Left ventricle myocardium superior (tissue), 1 donor: ENCODE results near the gene PROSER2. TPM values are rescaled to one million over a fixed set of nuclear protein-coding genes. Genes with fewer than 3 reads are reported as not detected.

Experiments
- ATAC-seq: fragments of 200-7000 bp; cut with Tn5 transposase; one replicate; pipeline ENCODE4 v1.9.1; 2020; ENCODE audit warnings: mild to moderate bottlenecking, moderate library complexity
- DNase-seq: peaks from one replicate; pipeline ENCODE4 v3.0.0-alpha.2; 2020
- intact Hi-C: fragments of 100-400 bp; cut with micrococcal nuclease; formaldehyde crosslinking; loops from one replicate; pipeline ENCODE4 v1.11.0; 2022
- total RNA-seq: library from RNA; stranded (reverse); fragmentation: NEBNext Ultra II Directional; extraction: Animal tissue kit (Norgen Biotek cat#: 25700); gene quantifications from one replicate; pipeline ENCODE4 v1.2.1, GENCODE V29; 2021
- donor health status: DM: no; HTN: yes; CAD: no; lungs with severe emphysema.

The PROSER2 gene
- total RNA-seq, 1 donor from 2014 or later: 1.1 TPM

- intact Hi-C loops: no loop called here
- no peak for DNase-seq
- no peak for ATAC-seq
Observed at GRCh38 chr10:11861341-11861740, 38.2 kb downstream of the PROSER2 start.

- intact Hi-C loops: no loop called here
- ATAC-seq: no peak
- no peak for DNase-seq
Observed at GRCh38 chr10:11861811-11862428, 38.8 kb downstream of the PROSER2 start.

GRCh38 chr10:11863353-11864109 is 40.4 kb downstream of the PROSER2 start:
- intact Hi-C loops: no loop called here
- ATAC-seq: no peak
- DNase-seq: no peak

- ATAC-seq: no peak
- intact Hi-C loops: no loop called here
- DNase-seq: no peak
Observed at GRCh38 chr10:11864727-11865126, 41.6 kb downstream of the PROSER2 start.

GRCh38 chr10:11865561-11865960 is 42.4 kb downstream of the PROSER2 start:
- ATAC-seq: no peak
- intact Hi-C loops: no loop called here
- no peak for DNase-seq

GRCh38 chr10:11866199-11866925 is 43.2 kb downstream of the PROSER2 start:
- DNase-seq (no peak), ATAC-seq (no peak)
- intact Hi-C loops: no loop called here

GRCh38 chr10:11869219-11869618 is 46.1 kb downstream of the PROSER2 start:
- intact Hi-C loops: no loop called here
- ATAC-seq (no peak), DNase-seq (no peak)

- peak; percentile 52 for ATAC-seq
- no peak for DNase-seq
- intact Hi-C loops: no loop called here
Observed at GRCh38 chr10:11869743-11870460, 46.7 kb downstream of the PROSER2 start.

GRCh38 chr10:11870461-11870780 is 47.3 kb downstream of the PROSER2 start:
- no peak for DNase-seq
- ATAC-seq: no peak
- intact Hi-C loops: no loop called here

- intact Hi-C loops: no loop called here
- no peak for DNase-seq
- ATAC-seq: no peak
Observed at GRCh38 chr10:11870900-11871400, 47.8 kb downstream of the PROSER2 start.

- ATAC-seq (peak; percentile 56), DNase-seq (no peak)
- intact Hi-C loops: no loop called here
Observed at GRCh38 chr10:11871466-11871865, 48.3 kb downstream of the PROSER2 start.

GRCh38 chr10:11874568-11875493 is 51.7 kb downstream of the PROSER2 start:
- intact Hi-C loops: no loop called here
- peak; percentile 49 for ATAC-seq

GRCh38 chr10:11875494-11876281 is 52.5 kb downstream of the PROSER2 start:
- DNase-seq (peak; percentile 86), ATAC-seq (peak; percentile 92)
- intact Hi-C loops: no loop called here

More at GRCh38 chr10:11874568-11875493, 51.7 kb downstream of the PROSER2 start:
- peak; percentile 53 for DNase-seq

GRCh38 chr10:11876324-11876723 is 53.2 kb downstream of the PROSER2 start:
- intact Hi-C loops: no loop called here
- no peak for ATAC-seq
- DNase-seq: no peak

GRCh38 chr10:11876805-11877590 is 53.8 kb downstream of the PROSER2 start:
- intact Hi-C loops: no loop called here
- DNase-seq (no peak), ATAC-seq (no peak)

GRCh38 chr10:11877591-11877905 is 54.4 kb downstream of the PROSER2 start:
- intact Hi-C loops: no loop called here
- no peak for ATAC-seq
- no peak for DNase-seq

GRCh38 chr10:11878776-11879175 is 55.6 kb downstream of the PROSER2 start:
- intact Hi-C loops: no loop called here
- ATAC-seq: no peak
- no peak for DNase-seq
